HEK293 (cell line): ENCODE data around the gene RAB1B.

Experiments used
- FEZF1 ChIP-seq: fragments of 450-650 bp; formaldehyde crosslinking; IDR thresholded peaks from 2 replicates; pipeline ENCODE4 v1.5.1; 2016; ENCODE audit warnings: missing biosample characterization, missing genetic modification characterization
- GLI2 ChIP-seq: fragments of 450-650 bp; formaldehyde crosslinking; IDR thresholded peaks from 2 replicates; pipeline ENCODE4; 2017; ENCODE audit warnings: missing biosample characterization, missing genetic modification characterization, low read depth, borderline replicate concordance
- ZNF155 ChIP-seq: fragments of 450-650 bp; formaldehyde crosslinking; IDR thresholded peaks from 2 replicates; pipeline ENCODE4 v1.5.1; 2016; ENCODE audit warnings: missing biosample characterization, missing genetic modification characterization
- ZNF48 ChIP-seq: fragments of 450-650 bp; formaldehyde crosslinking; IDR thresholded peaks from 2 replicates; pipeline ENCODE4 v1.5.1; 2016; ENCODE audit warnings: missing biosample characterization, missing genetic modification characterization
- ZNF660 ChIP-seq: fragments of 450-650 bp; IDR thresholded peaks from 2 replicates; pipeline ENCODE4 v1.5.1; 2018; ENCODE audit warnings: missing biosample characterization, mild to moderate bottlenecking, missing genetic modification characterization
- TF ChIP-seq, protein P1 (sequence below): fragments of 450-650 bp; formaldehyde crosslinking; IDR thresholded peaks from 2 replicates; pipeline ENCODE4 v1.5.1; 2016; ENCODE audit warnings: missing biosample characterization, missing genetic modification characterization
- TF ChIP-seq, protein P2 (sequence below): fragments of 450-650 bp; formaldehyde crosslinking; IDR thresholded peaks from 2 replicates; pipeline ENCODE4 v1.5.1; 2017; ENCODE audit warnings: missing biosample characterization, missing genetic modification characterization
- TF ChIP-seq, protein P3 (sequence below): fragments of 450-650 bp; formaldehyde crosslinking; IDR thresholded peaks from 2 replicates; pipeline ENCODE4 v1.5.1; 2016; ENCODE audit warnings: missing biosample characterization, missing genetic modification characterization, low read depth
- TF ChIP-seq, protein P4 (sequence below): fragments of 450-650 bp; formaldehyde crosslinking; IDR thresholded peaks from 2 replicates; pipeline ENCODE4 v1.5.1; 2016; ENCODE audit warnings: missing biosample characterization, missing genetic modification characterization, borderline replicate concordance

DNA sequence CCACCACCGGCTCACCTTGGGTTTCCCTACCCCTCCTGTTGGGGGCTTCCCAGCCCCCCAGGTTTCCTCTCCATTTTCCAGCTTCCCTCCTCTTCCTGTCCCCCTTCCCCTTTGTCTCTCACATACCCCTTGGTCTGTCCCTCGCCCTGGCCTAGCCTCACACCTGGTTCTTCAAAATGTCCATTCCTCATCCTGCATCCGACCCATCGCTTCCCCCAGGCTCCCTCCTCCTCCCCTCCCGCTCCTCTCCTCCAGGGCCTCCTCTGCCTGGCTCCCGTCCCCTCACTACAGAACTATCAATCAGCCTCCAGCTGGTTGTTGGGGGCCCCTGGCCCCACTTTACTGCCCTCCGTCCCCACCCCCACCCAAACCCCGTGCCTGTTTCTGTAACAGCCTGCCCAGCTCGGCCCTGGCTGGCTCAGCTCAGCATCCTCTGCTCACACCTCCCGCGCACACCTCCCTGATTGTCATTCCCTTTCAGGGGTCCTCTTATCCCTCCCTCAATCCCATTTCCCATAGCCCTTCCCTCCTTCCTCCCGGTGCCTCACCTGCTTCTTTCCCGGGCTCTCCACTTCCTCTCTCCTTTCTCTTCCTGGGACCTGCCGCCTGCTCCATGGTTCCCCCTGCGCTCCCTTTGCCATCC is 10.8 kb downstream of the RAB1B start:
- TF ChIP-seq FEZF1 (tag by site-specific recombination) (no peak), GLI2 (tag by site-specific recombination) (no peak), ZNF155 (no peak), ZNF48 (no peak), ZNF660 (tag by site-specific recombination) (no peak)
- TF ChIP-seq, protein P1, sequence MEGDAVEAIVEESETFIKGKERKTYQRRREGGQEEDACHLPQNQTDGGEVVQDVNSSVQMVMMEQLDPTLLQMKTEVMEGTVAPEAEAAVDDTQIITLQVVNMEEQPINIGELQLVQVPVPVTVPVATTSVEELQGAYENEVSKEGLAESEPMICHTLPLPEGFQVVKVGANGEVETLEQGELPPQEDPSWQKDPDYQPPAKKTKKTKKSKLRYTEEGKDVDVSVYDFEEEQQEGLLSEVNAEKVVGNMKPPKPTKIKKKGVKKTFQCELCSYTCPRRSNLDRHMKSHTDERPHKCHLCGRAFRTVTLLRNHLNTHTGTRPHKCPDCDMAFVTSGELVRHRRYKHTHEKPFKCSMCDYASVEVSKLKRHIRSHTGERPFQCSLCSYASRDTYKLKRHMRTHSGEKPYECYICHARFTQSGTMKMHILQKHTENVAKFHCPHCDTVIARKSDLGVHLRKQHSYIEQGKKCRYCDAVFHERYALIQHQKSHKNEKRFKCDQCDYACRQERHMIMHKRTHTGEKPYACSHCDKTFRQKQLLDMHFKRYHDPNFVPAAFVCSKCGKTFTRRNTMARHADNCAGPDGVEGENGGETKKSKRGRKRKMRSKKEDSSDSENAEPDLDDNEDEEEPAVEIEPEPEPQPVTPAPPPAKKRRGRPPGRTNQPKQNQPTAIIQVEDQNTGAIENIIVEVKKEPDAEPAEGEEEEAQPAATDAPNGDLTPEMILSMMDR, result no peak
- TF ChIP-seq, protein P2, sequence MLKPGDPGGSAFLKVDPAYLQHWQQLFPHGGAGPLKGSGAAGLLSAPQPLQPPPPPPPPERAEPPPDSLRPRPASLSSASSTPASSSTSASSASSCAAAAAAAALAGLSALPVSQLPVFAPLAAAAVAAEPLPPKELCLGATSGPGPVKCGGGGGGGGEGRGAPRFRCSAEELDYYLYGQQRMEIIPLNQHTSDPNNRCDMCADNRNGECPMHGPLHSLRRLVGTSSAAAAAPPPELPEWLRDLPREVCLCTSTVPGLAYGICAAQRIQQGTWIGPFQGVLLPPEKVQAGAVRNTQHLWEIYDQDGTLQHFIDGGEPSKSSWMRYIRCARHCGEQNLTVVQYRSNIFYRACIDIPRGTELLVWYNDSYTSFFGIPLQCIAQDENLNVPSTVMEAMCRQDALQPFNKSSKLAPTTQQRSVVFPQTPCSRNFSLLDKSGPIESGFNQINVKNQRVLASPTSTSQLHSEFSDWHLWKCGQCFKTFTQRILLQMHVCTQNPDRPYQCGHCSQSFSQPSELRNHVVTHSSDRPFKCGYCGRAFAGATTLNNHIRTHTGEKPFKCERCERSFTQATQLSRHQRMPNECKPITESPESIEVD (tag by site-specific recombination), result no peak
- TF ChIP-seq, protein P3, sequence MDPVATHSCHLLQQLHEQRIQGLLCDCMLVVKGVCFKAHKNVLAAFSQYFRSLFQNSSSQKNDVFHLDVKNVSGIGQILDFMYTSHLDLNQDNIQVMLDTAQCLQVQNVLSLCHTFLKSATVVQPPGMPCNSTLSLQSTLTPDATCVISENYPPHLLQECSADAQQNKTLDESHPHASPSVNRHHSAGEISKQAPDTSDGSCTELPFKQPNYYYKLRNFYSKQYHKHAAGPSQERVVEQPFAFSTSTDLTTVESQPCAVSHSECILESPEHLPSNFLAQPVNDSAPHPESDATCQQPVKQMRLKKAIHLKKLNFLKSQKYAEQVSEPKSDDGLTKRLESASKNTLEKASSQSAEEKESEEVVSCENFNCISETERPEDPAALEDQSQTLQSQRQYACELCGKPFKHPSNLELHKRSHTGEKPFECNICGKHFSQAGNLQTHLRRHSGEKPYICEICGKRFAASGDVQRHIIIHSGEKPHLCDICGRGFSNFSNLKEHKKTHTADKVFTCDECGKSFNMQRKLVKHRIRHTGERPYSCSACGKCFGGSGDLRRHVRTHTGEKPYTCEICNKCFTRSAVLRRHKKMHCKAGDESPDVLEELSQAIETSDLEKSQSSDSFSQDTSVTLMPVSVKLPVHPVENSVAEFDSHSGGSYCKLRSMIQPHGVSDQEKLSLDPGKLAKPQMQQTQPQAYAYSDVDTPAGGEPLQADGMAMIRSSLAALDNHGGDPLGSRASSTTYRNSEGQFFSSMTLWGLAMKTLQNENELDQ (tag by site-specific recombination), result no peak
- TF ChIP-seq, protein P4, sequence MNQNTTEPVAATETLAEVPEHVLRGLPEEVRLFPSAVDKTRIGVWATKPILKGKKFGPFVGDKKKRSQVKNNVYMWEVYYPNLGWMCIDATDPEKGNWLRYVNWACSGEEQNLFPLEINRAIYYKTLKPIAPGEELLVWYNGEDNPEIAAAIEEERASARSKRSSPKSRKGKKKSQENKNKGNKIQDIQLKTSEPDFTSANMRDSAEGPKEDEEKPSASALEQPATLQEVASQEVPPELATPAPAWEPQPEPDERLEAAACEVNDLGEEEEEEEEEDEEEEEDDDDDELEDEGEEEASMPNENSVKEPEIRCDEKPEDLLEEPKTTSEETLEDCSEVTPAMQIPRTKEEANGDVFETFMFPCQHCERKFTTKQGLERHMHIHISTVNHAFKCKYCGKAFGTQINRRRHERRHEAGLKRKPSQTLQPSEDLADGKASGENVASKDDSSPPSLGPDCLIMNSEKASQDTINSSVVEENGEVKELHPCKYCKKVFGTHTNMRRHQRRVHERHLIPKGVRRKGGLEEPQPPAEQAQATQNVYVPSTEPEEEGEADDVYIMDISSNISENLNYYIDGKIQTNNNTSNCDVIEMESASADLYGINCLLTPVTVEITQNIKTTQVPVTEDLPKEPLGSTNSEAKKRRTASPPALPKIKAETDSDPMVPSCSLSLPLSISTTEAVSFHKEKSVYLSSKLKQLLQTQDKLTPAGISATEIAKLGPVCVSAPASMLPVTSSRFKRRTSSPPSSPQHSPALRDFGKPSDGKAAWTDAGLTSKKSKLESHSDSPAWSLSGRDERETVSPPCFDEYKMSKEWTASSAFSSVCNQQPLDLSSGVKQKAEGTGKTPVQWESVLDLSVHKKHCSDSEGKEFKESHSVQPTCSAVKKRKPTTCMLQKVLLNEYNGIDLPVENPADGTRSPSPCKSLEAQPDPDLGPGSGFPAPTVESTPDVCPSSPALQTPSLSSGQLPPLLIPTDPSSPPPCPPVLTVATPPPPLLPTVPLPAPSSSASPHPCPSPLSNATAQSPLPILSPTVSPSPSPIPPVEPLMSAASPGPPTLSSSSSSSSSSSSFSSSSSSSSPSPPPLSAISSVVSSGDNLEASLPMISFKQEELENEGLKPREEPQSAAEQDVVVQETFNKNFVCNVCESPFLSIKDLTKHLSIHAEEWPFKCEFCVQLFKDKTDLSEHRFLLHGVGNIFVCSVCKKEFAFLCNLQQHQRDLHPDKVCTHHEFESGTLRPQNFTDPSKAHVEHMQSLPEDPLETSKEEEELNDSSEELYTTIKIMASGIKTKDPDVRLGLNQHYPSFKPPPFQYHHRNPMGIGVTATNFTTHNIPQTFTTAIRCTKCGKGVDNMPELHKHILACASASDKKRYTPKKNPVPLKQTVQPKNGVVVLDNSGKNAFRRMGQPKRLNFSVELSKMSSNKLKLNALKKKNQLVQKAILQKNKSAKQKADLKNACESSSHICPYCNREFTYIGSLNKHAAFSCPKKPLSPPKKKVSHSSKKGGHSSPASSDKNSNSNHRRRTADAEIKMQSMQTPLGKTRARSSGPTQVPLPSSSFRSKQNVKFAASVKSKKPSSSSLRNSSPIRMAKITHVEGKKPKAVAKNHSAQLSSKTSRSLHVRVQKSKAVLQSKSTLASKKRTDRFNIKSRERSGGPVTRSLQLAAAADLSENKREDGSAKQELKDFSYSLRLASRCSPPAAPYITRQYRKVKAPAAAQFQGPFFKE (tag by site-specific recombination), result no peak
